HG03139 (cell line): ENCODE data around the gene ABCC2.
"Not testable (repeated sequence)": the region's sequence is repeated elsewhere in the genome, so short reads cannot be mapped to it uniquely, and the experiment has no call there.

Experiments
- ATAC-seq: cut with Tn5 transposase; IDR thresholded peaks from one replicate; pipeline ENCODE4 v1.9.1; 2021; ENCODE audit not compliant: unreplicated experiment

The ABCC2 gene

GRCh38 chr10:99851825-99852224 is 69.4 kb downstream of the ABCC2 start:
- ATAC-seq, result no peak

GRCh38 chr10:99852481-99853213 is 70.2 kb downstream of the ABCC2 start:
- no peak for ATAC-seq

- no peak for ATAC-seq
These were observed 71.2 kb downstream of the ABCC2 start for GRCh38 chr10:99853655-99854054.

- no peak for ATAC-seq
These were observed 72.4 kb downstream of the ABCC2 start for GRCh38 chr10:99854860-99855259.

GRCh38 chr10:99855479-99856071 is 73.1 kb downstream of the ABCC2 start:
- ATAC-seq, result no peak

GRCh38 chr10:99858849-99859248 is 76.4 kb downstream of the ABCC2 start:
- no peak for ATAC-seq

- ATAC-seq, result no peak
These were observed 77.1 kb downstream of the ABCC2 start for GRCh38 chr10:99859585-99859984.

- ATAC-seq, result no peak
These were observed 78.0 kb downstream of the ABCC2 start for GRCh38 chr10:99860466-99860865.

GRCh38 chr10:99863535-99864240 is 81.2 kb downstream of the ABCC2 start:
- not testable (repeated sequence) for ATAC-seq

GRCh38 chr10:99867250-99867649 is 84.8 kb downstream of the ABCC2 start:
- not testable (repeated sequence) for ATAC-seq

GRCh38 chr10:99869581-99870122 is 87.2 kb downstream of the ABCC2 start:
- ATAC-seq, result no peak

- no peak for ATAC-seq
These were observed 87.8 kb downstream of the ABCC2 start for GRCh38 chr10:99870123-99870730.

- ATAC-seq, result no peak
These were observed 90.1 kb downstream of the ABCC2 start for GRCh38 chr10:99872367-99873162.

- no peak for ATAC-seq
These were observed 91.4 kb downstream of the ABCC2 start for GRCh38 chr10:99873846-99874245.

- ATAC-seq, result no peak
These were observed 92.1 kb downstream of the ABCC2 start for GRCh38 chr10:99874341-99875085.

GRCh38 chr10:99875473-99875872 is 93.0 kb downstream of the ABCC2 start:
- ATAC-seq, result no peak

GRCh38 chr10:99880080-99880835 is 97.8 kb downstream of the ABCC2 start:
- ATAC-seq, result no peak

GRCh38 chr10:99881371-99881770 is 98.9 kb downstream of the ABCC2 start:
- ATAC-seq, result no peak

GRCh38 chr10:99883523-99883922 is 101.1 kb downstream of the ABCC2 start:
- ATAC-seq, result no peak
